HG03520 (cell line): ENCODE measurements around the gene RABGGTA.
"Not testable (repeated sequence)": the region's sequence is repeated elsewhere in the genome, so short reads cannot be mapped to it uniquely, and the experiment has no call there.

ENCODE experiments used
- ATAC-seq: cut with Tn5 transposase; IDR thresholded peaks from one replicate; pipeline ENCODE4 v1.9.1; 2021; ENCODE audit warnings: mild to moderate bottlenecking, moderate library complexity; ENCODE audit not compliant: unreplicated experiment

Gene RABGGTA

DNA sequence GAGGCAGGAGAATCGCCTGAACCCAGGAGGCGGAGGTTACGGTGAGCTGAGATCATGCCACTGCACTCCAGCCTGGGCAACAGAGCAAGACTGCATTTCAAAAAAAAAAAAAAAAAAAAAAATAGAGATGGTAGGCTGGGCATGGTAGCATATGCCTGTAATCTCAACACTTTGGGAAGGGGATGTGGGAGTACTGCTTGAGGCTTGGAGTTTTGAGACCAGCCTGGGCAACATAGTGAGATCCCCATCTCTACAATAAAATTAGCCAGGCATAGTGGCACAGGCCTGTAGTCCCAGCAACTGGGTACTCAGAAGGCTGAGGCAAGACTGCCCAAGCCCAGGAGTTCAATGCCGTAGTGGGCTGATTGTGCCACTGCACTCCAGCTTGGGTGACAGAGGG, 48.4 kb downstream of the RABGGTA start:
- not testable (repeated sequence) for ATAC-seq

- no peak for ATAC-seq
Measured at GRCh38 chr14:24219521-24219920, 51.9 kb downstream of the RABGGTA start.

DNA sequence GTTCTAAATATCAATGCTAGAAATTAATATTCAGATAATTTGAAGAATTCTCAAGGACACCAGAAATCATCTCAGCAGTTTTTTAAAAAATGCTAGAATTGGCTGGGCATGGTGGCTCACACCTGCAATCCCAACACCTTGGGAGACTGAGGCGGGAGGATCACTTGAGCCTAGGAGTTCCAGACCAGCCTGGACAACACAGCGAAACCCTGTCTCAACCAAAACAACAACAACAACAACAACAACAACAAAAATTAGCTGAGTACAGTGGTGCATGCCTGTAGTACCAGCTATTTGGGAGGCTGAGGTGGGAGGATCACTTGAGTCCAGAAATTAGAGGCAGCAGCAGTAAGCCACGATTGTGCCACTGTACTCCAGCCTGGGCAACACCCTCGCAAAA, 52.3 kb downstream of the RABGGTA start:
- ATAC-seq: no peak

DNA sequence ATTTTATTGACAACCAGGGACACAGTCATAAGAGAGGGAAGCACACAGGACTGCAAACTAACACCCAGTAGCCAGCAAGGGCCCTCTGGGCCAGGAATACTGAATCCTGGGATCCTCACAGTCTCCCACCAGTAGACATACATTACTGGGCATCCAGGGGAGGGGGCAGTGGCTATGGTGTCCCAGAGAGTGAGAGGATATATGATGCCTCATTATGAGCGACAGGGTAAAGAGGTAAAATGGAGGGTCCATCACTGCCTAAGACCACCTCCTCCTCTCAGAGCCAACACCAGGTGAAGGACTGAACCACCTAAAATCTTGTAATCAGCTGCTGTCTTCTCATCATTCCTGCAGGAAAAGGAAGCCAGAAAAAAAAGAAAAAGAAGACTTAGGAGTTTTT, 54.5 kb downstream of the RABGGTA start:
- ATAC-seq: not testable (repeated sequence)

DNA sequence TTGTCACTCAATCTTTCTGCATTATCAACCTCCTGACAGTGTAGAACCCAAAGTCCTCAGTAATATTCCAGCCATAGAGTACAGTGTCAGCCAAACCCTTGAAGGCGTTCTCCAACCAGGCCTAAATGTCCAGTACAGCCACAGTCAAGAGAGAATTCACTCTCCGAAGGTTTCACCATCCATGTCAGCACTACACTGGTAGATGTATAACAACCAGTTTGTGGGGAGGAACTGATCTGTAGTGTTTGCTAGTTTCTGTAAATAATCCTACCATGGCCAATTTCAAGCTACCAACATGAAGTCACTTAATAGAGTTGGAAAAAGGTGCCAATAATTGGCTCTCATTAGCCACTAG, 55.1 kb downstream of the RABGGTA start:
- no peak for ATAC-seq
